ENCODE results near the gene GNRHR. TPM values are rescaled to one million over a fixed set of nuclear protein-coding genes. Genes with fewer than 3 reads are reported as not detected.

Gene GNRHR, protein sequence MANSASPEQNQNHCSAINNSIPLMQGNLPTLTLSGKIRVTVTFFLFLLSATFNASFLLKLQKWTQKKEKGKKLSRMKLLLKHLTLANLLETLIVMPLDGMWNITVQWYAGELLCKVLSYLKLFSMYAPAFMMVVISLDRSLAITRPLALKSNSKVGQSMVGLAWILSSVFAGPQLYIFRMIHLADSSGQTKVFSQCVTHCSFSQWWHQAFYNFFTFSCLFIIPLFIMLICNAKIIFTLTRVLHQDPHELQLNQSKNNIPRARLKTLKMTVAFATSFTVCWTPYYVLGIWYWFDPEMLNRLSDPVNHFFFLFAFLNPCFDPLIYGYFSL
- total RNA-seq = not detected in 2 replicates

- TF ChIP-seq, protein P1, sequence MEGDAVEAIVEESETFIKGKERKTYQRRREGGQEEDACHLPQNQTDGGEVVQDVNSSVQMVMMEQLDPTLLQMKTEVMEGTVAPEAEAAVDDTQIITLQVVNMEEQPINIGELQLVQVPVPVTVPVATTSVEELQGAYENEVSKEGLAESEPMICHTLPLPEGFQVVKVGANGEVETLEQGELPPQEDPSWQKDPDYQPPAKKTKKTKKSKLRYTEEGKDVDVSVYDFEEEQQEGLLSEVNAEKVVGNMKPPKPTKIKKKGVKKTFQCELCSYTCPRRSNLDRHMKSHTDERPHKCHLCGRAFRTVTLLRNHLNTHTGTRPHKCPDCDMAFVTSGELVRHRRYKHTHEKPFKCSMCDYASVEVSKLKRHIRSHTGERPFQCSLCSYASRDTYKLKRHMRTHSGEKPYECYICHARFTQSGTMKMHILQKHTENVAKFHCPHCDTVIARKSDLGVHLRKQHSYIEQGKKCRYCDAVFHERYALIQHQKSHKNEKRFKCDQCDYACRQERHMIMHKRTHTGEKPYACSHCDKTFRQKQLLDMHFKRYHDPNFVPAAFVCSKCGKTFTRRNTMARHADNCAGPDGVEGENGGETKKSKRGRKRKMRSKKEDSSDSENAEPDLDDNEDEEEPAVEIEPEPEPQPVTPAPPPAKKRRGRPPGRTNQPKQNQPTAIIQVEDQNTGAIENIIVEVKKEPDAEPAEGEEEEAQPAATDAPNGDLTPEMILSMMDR (IDR thresholded peaks at IDR 0.05; ENCODE audit: insufficient read depth, low read length, poor library complexity, severe bottlenecking) = no peak
- Histone ChIP-seq H3K4me3 (ENCODE audit: low read depth, low read length) (no peak within 1 kb of the TSS), H3K36me3 (ENCODE audit: control insufficient read depth, insufficient read depth, low read length) (no peaks in the 10 kb centered on the region), H3K27me3 (ENCODE audit: control insufficient read depth, insufficient read depth, low read length) (no peaks in the 10 kb centered on the region)
- no peak for DNase-seq (ENCODE audit: low read depth)
Observed at GRCh38 chr4:67754288-67754687, at the start of gene GNRHR. GNRHR (minus strand) TSS chr4:67754388; CDS start chr4:67754335, 53 bp downstream.

- no peak for DNase-seq (ENCODE audit: low read depth)
- Histone ChIP-seq H3K27me3 (ENCODE audit: control insufficient read depth, insufficient read depth, low read length) (no peaks in the 10 kb centered on the region), H3K4me3 (ENCODE audit: low read depth, low read length) (no peak overlapping the region), H3K36me3 (ENCODE audit: control insufficient read depth, insufficient read depth, low read length) (no peaks in the 10 kb centered on the region)
- TF ChIP-seq, protein P1 (IDR thresholded peaks at IDR 0.05; ENCODE audit: insufficient read depth, low read length, poor library complexity, severe bottlenecking) = no peak
Observed at GRCh38 chr4:67796810-67797209, 42.6 kb upstream of the GNRHR start.

DNA sequence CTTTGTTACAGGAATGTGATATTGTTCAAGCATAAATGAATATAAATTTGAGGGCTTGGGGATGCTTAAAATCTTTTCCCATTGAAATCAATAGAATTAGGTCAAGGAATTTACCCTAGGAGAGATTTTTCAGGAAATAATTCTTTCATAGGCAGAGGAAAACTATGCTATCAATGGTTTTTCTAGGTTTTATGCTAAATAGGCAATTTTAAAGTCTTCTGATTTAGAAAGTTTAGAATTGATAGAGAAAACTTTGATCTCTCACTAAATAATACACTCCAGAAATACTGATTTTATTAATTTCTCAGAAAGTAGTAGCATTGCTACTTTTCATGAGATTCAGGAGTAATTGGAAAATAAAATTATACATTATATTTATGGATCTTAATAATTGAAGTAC is 36.5 kb upstream of the GNRHR start:
- Histone ChIP-seq H3K36me3 (ENCODE audit: control insufficient read depth, insufficient read depth, low read length) (no peaks in the 10 kb centered on the region), H3K27me3 (ENCODE audit: control insufficient read depth, insufficient read depth, low read length) (no peaks in the 10 kb centered on the region), H3K4me3 (ENCODE audit: low read depth, low read length) (no peak overlapping the region)
- DNase-seq (ENCODE audit: low read depth) = no peak
- TF ChIP-seq, protein P1 (IDR thresholded peaks at IDR 0.05; ENCODE audit: insufficient read depth, low read length, poor library complexity, severe bottlenecking) = no peak

- TF ChIP-seq, protein P1 (IDR thresholded peaks at IDR 0.05; ENCODE audit: insufficient read depth, low read length, poor library complexity, severe bottlenecking) = no peak
- Histone ChIP-seq H3K4me3 (ENCODE audit: low read depth, low read length) (no peak overlapping the region), H3K36me3 (ENCODE audit: control insufficient read depth, insufficient read depth, low read length) (no peaks in the 10 kb centered on the region), H3K27me3 (ENCODE audit: control insufficient read depth, insufficient read depth, low read length) (no peaks in the 10 kb centered on the region)
- DNase-seq (ENCODE audit: low read depth) = no peak
Observed at GRCh38 chr4:67787311-67787710, 33.1 kb upstream of the GNRHR start.

GRCh38 chr4:67785528-67785927 is 31.3 kb upstream of the GNRHR start:
- DNase-seq (ENCODE audit: low read depth) = no peak
- Histone ChIP-seq H3K27me3 (ENCODE audit: control insufficient read depth, insufficient read depth, low read length) (no peaks in the 10 kb centered on the region), H3K36me3 (ENCODE audit: control insufficient read depth, insufficient read depth, low read length) (no peaks in the 10 kb centered on the region), H3K4me3 (ENCODE audit: low read depth, low read length) (no peak overlapping the region)
- TF ChIP-seq, protein P1 (IDR thresholded peaks at IDR 0.05; ENCODE audit: insufficient read depth, low read length, poor library complexity, severe bottlenecking) = no peak

GRCh38 chr4:67779631-67780030 is 25.4 kb upstream of the GNRHR start:
- no peaks in the 10 kb centered on the region for H3K36me3 ChIP-seq (ENCODE audit: control insufficient read depth, insufficient read depth, low read length)

More at GRCh38 chr4:67779631-67780030, 25.4 kb upstream of the GNRHR start:
- no peaks in the 10 kb centered on the region for H3K27me3 ChIP-seq (ENCODE audit: control insufficient read depth, insufficient read depth, low read length)
- no peak overlapping the region for H3K4me3 ChIP-seq (ENCODE audit: low read depth, low read length)
- TF ChIP-seq, protein P1 (IDR thresholded peaks at IDR 0.05; ENCODE audit: insufficient read depth, low read length, poor library complexity, severe bottlenecking) = no peak
- DNase-seq (ENCODE audit: low read depth) = peak; percentile 10
